Coronary artery (tissue), 2 donors: Measurements from ENCODE around the gene SIPA1L3.

Experiments used
- DNase-seq: peaks from one replicate; pipeline ENCODE4 v3.0.0-alpha.2; 2017; ENCODE audit warnings: low spot score
- H3K27ac ChIP-seq, 2 donors: fragments of 200-600 bp; sonication (generic); one replicate each; pipeline ENCODE4 v1.5.1; 2016 to 2019
- H3K4me3 ChIP-seq: fragments of 200-600 bp; sonication (generic); 2 replicates; pipeline ENCODE4 v1.5.1; 2016; ENCODE audit warnings: mild to moderate bottlenecking, moderate library complexity
- TF ChIP-seq, protein P1 (sequence below): fragments of 200-600 bp; sonication (generic); IDR thresholded peaks from one replicate; pipeline ENCODE4 v1.5.1; 2019; ENCODE audit warnings: antibody characterized with exemption

Gene SIPA1L3

DNA sequence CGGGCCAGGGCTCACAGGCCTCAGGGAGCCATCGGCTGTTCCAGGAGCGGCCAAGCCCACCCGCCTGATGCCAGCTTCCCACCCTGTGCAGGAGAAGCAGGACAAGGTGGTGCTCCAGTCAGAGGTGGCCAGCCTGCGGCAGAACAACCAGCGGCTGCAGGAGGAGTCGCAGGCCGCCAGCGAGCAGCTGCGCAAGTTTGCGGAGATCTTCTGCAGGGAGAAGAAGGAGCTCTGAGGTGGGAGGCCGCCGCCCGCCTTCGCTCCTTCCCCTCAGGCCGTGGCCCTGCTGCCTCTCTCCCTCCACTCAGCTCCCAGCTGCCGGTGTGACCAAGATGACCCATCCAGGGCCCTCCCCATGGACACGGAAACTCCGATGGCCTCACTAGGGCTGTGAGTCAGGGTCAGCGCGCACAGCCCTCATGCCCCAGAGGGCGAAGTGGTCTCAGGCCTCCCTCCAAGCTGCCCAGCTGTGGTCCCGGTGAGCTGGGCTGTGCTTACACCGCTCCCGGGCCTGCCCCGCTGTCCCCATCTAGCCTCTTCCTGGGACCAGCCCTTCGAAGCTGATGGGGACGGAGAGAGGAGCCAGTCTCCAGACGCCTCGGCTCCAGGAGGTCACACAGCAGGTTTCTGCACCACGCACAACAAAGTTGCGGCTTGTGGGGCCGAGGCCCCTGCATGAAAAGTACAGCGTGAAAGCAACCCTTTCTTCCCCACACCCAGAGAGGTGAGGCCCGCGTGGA lies 299.2 kb downstream of the SIPA1L3 start:
- Histone ChIP-seq H3K4me3 (no peak overlapping the region), H3K27ac (no peak overlapping the region)
- TF ChIP-seq, protein P1, sequence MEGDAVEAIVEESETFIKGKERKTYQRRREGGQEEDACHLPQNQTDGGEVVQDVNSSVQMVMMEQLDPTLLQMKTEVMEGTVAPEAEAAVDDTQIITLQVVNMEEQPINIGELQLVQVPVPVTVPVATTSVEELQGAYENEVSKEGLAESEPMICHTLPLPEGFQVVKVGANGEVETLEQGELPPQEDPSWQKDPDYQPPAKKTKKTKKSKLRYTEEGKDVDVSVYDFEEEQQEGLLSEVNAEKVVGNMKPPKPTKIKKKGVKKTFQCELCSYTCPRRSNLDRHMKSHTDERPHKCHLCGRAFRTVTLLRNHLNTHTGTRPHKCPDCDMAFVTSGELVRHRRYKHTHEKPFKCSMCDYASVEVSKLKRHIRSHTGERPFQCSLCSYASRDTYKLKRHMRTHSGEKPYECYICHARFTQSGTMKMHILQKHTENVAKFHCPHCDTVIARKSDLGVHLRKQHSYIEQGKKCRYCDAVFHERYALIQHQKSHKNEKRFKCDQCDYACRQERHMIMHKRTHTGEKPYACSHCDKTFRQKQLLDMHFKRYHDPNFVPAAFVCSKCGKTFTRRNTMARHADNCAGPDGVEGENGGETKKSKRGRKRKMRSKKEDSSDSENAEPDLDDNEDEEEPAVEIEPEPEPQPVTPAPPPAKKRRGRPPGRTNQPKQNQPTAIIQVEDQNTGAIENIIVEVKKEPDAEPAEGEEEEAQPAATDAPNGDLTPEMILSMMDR, result no peak
- DNase-seq, result no peak

DNA sequence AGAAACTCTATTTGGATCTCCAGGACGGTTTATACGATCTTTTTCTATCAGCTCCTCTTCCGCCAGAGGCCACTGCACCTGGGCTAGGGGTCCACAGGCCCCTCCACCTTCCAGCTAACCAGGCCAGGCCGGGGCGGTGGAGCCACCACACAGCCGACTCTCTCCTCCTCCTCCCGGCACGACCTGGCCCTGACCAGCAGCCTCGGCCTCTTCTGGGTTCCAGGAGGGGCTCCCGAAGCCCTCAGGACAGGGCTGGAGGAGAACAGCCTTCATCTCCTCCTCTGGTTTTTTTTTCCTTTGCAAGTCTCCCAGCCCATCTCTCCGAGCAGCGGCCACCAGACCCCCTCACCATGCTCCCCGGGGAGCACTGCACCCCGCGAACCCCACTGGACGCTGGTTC lies 299.9 kb downstream of the SIPA1L3 start:
- DNase-seq, result no peak
- H3K4me3 ChIP-seq, result no peak overlapping the region
- H3K27ac ChIP-seq, result no peak overlapping the region
- TF ChIP-seq, protein P1, result no peak

DNA sequence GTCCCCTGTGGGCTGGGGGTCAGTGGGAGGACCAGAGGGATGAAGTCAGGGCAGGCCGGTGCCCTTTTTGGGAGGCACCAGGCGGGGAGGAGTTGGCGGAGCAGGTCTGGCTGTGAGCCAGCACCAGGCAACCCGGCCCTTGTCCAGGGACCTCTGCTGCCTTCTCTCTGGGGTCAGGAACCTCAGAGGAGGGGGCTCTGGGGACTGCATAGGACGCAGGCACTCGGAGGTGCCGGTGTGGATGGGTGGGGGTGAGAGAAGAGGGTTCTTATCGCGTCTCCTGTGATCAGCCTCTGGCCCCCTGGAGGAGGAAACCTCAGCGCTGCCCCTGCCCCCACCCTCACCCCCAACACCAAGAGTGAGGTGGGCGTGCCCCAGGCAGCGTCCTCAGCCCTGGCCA lies 300.5 kb downstream of the SIPA1L3 start:
- H3K4me3 ChIP-seq, result no peak overlapping the region
- TF ChIP-seq, protein P1, result no peak
- no peak overlapping the region for H3K27ac ChIP-seq
- no peak for DNase-seq

DNA sequence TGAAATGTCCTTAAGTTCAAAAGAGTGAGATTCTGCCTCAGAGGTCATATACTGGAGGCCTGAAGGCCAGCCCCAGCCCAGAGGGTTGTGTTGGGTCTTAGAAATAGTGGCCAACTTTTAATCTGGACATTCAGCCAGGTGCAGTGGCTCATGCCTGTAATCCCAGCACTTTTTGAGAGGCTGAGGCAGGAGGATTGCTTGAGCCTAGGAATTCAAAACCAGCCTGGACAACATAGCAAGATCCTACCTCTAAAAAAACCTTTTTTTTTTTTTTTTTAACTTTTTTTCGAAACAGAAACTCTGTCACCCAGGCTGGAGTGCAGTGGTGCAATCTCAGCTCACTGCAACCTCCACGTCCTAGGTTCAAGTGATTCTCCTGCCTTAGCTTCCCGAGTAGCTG lies 301.6 kb downstream of the SIPA1L3 start:
- no peak overlapping the region for H3K4me3 ChIP-seq
- TF ChIP-seq, protein P1, result no peak
- H3K27ac ChIP-seq, result no peak overlapping the region

DNA sequence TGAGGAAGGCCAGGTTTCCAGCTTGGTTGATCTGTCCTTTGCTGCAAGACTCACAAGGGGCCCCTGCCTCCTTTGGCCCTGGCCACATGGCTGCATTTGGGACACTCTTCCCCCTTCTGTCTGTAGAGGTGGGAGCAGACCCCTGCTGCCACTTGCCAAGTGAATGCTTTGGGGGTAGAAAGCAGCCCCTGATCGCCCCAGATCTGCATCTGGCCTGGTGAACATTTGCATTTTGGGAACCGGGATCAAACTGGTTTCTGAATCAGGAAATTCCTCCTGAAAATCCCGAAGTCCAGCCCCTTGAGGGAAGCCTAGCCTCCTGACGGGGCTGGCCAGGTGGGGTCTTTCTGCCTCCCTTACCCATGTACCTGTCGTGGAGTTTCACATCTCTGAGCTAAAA lies 302.1 kb downstream of the SIPA1L3 start:
- TF ChIP-seq, protein P1, result no peak
- DNase-seq, result no peak
- Histone ChIP-seq H3K27ac (peak overlapping the region in 1 of 2 donors; percentile 34), H3K4me3 (peak overlapping the region; percentile 57)

More for the DNA sequence above, 301.6 kb downstream of the SIPA1L3 start:
- no peak for DNase-seq

DNA sequence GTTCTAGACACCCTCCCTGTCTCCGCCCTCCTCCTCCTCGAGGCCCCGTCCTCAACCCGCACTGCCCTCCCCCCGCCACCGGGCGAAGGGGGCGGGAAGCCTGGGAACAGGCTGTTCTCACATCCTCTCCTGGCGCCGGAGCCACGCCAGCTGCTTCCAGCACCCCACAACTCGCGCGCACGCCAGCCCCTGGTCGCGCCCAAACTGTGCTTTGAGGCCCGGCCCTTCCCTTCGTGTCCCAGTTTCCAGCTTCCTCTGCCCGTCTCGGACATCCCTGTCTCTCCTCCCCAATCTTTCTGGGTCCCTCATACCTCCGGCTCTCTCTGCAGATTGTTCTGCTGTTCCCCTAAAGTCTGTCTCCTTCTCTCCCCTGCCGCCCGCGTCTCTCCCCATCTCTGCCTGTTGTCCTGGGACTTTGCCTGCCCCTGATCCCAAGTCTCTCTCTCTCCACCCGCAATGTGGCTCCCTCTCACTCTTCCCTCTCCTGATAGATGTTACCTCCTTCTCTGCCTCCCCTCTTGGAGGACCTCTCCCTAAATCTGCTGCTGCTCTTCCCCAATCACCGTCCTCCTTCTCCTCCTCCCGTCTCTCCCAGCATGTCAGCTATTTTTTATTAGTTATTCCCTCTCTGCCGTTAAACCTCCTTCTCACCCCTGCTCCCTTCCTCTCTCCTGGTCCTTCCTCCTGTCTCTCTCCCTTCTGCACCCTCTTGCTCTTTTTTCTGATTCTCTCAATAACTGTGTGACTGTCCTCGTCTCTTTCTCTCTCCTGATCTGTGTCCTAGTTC lies 302.9 kb downstream of the SIPA1L3 start:
- Histone ChIP-seq H3K4me3 (peak overlapping the region; percentile 57), H3K27ac (peak overlapping the region in 1 of 2 donors; percentile 34)
- TF ChIP-seq, protein P1, result no peak
- DNase-seq, result no peak
